Measurements from ENCODE around the gene UBR1. TPM values are rescaled to one million over a fixed set of nuclear protein-coding genes. Genes with fewer than 3 reads are reported as not detected.

The UBR1 gene
- total RNA-seq, 2 experiments from 2014 or later: 19.8 to 33.5 TPM

DNA sequence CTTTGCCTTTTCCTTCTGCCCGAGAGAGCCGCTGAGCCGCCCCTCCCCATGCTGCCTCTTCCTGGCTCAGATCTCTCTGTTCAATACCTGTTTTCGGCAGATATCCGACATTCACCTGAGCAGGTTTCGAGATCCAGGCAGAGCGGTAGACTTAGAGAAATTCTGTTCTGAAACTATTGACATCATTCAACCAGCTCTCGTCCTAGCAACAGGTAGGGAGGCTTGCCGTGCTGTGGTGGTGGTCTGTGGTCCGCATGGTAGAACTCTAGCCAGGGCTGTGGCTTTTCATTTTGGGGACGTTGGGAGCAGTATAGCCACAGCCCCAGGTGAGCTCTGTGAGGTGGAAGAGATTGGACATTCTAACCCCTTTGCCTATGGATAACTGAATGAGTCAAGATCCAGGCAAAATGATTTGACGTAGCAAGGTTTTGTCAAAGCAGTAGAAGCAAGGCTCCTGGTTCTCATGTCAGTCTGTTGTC lies 28.4 kb upstream of the UBR1 start:
- Histone ChIP-seq H3K4me1 (ENCODE audit: insufficient read depth, low read length, poor library complexity, severe bottlenecking) (peaks cover 20% of the 10 kb centered on the region), H3K9me3 (ENCODE audit: low read length) (0 out of 2 replicates have a peak, but pooled peaks cover 6% of the 10 kb centered on the region), H3K4me2 (ENCODE audit: low read length) (peak overlapping the region; percentile 88), H3K79me2 (ENCODE audit: insufficient read depth, low read depth, low read length) (peaks cover 18% of the 10 kb centered on the region), H3K4me3 (ENCODE audit: low read depth, low read length, poor library complexity, severe bottlenecking) (peak overlapping the region; percentile 96), H2AFZ (ENCODE audit: low read length) (peak overlapping the region; percentile 81; the same call in 1 of the 2 replicates), H3K27ac (ENCODE audit: low read depth, low read length, poor library complexity, severe bottlenecking) (peak overlapping the region; percentile 37), H4K20me1 (ENCODE audit: insufficient read depth, low read length) (peaks cover 9% of the 10 kb centered on the region), H3K36me3 (ENCODE audit: insufficient read depth, low read length) (peaks cover 39% of the 10 kb centered on the region), H3K9me2 (ENCODE audit: insufficient read depth, low read length) (no peaks in the 10 kb centered on the region)
- intact Hi-C loops (cut with micrococcal nuclease; ENCODE audit: unreplicated experiment): no loop called here
- ChIA-PET POLR2A (interaction anchor here (0.5 kb wide), 2 partner anchors 12 to 676 kb away, joined by 3 to 5 read pairs; no protein-coding TSS in a partner anchor), CTCF (ENCODE audit: unreplicated experiment) (no interaction called here)
- BruUV-seq (replicated peaks): no TSS peak
- TF ChIP-seq, protein P1, sequence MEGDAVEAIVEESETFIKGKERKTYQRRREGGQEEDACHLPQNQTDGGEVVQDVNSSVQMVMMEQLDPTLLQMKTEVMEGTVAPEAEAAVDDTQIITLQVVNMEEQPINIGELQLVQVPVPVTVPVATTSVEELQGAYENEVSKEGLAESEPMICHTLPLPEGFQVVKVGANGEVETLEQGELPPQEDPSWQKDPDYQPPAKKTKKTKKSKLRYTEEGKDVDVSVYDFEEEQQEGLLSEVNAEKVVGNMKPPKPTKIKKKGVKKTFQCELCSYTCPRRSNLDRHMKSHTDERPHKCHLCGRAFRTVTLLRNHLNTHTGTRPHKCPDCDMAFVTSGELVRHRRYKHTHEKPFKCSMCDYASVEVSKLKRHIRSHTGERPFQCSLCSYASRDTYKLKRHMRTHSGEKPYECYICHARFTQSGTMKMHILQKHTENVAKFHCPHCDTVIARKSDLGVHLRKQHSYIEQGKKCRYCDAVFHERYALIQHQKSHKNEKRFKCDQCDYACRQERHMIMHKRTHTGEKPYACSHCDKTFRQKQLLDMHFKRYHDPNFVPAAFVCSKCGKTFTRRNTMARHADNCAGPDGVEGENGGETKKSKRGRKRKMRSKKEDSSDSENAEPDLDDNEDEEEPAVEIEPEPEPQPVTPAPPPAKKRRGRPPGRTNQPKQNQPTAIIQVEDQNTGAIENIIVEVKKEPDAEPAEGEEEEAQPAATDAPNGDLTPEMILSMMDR (conservative IDR thresholded peaks at IDR 0.05; ENCODE audit: low read length): no peak
- no peak for TF ChIP-seq EZH2phosphoT487 (IDR thresholded peaks at IDR 0.05; ENCODE audit: borderline replicate concordance, low read depth, low read length)
- peak; percentile 26 for DNase-seq (ENCODE audit: low spot score)

DNA sequence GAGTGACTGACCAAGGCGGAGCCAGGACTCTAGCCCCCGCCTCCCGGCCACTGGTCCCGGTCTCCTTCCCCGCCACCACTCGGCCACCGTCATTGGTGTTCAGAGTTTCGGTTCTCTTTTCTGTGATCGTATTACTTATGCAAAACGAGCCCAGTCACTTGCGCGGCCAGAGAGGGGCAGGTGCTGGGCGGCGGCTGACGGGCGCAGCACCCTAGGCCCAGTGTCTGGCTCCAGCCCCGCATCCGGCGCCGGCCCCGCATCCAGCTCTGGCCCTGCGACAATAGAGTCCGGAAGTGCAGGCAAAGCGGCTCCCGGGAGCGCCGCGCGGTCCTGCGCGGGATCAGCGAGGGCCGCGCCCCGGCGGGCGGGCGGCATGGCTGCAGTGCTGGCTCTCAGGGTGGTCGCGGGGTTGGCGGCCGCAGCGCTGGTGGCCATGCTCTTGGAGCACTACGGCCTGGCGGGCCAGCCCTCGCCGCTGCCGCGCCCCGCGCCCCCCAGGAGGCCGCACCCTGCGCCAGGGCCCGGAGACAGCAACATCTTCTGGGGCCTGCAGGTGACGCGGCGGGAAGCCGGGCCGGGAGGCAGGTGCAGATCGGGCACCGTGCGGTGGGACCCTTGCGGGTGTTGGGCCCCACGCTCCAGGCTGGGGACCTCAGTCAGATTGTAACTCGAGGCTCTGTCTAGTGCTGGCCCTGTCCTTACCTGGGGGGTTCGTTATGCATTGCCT lies 27.8 kb upstream of the UBR1 start, which contains the start of gene TMEM62:
Gene TMEM62, plus strand, starts transcription at position 157 of the 727 bp plus-strand sequence. Its CDS starts 217 bp downstream, at position 374.
- Histone ChIP-seq H3K9me2 (ENCODE audit: insufficient read depth, low read length) (no peaks in the 10 kb centered on the region), H3K36me3 (ENCODE audit: insufficient read depth, low read length) (peaks cover 33% of the 10 kb centered on the region), H3K4me2 (ENCODE audit: low read length) (peak within 1 kb of the TSS; percentile 88), H3K79me2 (ENCODE audit: insufficient read depth, low read depth, low read length) (peaks cover 18% of the 10 kb centered on the region), H3K9me3 (ENCODE audit: low read length) (0 out of 2 replicates have a peak, but pooled peaks cover 10% of the 10 kb centered on the region), H2AFZ (ENCODE audit: low read length) (peak within 1 kb of the TSS; percentile 81), H4K20me1 (ENCODE audit: insufficient read depth, low read length) (peaks cover 9% of the 10 kb centered on the region), H3K4me3 (ENCODE audit: low read depth, low read length, poor library complexity, severe bottlenecking) (peak within 1 kb of the TSS; percentile 96), H3K4me1 (ENCODE audit: insufficient read depth, low read length, poor library complexity, severe bottlenecking) (peaks cover 20% of the 10 kb centered on the region), H3K27ac (ENCODE audit: low read depth, low read length, poor library complexity, severe bottlenecking) (peak within 1 kb of the TSS; percentile 37)
- CTCF ChIA-PET (ENCODE audit: unreplicated experiment): no interaction called here
- intact Hi-C loops (cut with micrococcal nuclease; ENCODE audit: unreplicated experiment): loop anchor here (1.0 to 2.0 kb wide), 2 partner anchors 27 to 51 kb away; partner anchors contain the start of genes CCNDBP1 and UBR1
- no TSS peak for BruUV-seq (replicated peaks)
- peak; percentile 93 for DNase-seq (ENCODE audit: low spot score)
- POLR2A ChIA-PET: interaction anchor here (0.5 kb wide), 1 partner anchor 12 kb away, joined by 3 read pairs; no protein-coding TSS in a partner anchor
- TF ChIP-seq, protein P1 (conservative IDR thresholded peaks at IDR 0.05; ENCODE audit: low read length): 0 out of 2 replicates have a peak, but pooled peaks have one; percentile 13
- no peak for TF ChIP-seq EZH2phosphoT487 (IDR thresholded peaks at IDR 0.05; ENCODE audit: borderline replicate concordance, low read depth, low read length)

All from OCI-LY7 (cell line).